SK-N-SH (cell line): ENCODE results near the gene DRD2.

Experiments
- CHD2 ChIP-seq: fragments of 150-350 bp; IDR thresholded peaks from 2 replicates; pipeline ENCODE4 v1.6.1; 2018; ENCODE audit warnings: low read length; ENCODE audit not compliant: partially characterized antibody
- CTCF ChIP-seq: fragments of 200-600 bp; sonication (generic); IDR thresholded peaks from 2 replicates; pipeline ENCODE4 v1.6.1; 2017; ENCODE audit warnings: antibody characterized with exemption, mild to moderate bottlenecking, moderate library complexity
- EP300 ChIP-seq, 2 experiments: IDR thresholded peaks; 2 replicates each; pipeline versions ENCODE4 v1.4.0 to v1.6.1; 2012; ENCODE audit warnings: borderline replicate concordance in 1 of 2, low read depth in 1 of 2, low read length in 1 of 2
- FOXM1 ChIP-seq: IDR thresholded peaks from 2 replicates; pipeline ENCODE4 v1.4.0; 2012; ENCODE audit warnings: low read depth, mild to moderate bottlenecking
- MEF2A ChIP-seq: IDR thresholded peaks from 2 replicates; pipeline ENCODE4 v1.4.0; 2012; ENCODE audit warnings: low read depth, borderline replicate concordance
- NRF1 ChIP-seq: IDR thresholded peaks from 2 replicates; pipeline ENCODE4 v1.6.1; 2012; ENCODE audit warnings: low read depth, mild to moderate bottlenecking, low read length
- SIN3A ChIP-seq: IDR thresholded peaks from 2 replicates; pipeline ENCODE4 v1.6.1; 2012; ENCODE audit warnings: low read depth, mild to moderate bottlenecking, low read length, moderate library complexity, borderline replicate concordance
- TF ChIP-seq, protein P1 (sequence below): IDR thresholded peaks from 2 replicates; pipeline ENCODE4 v1.4.0; 2012; ENCODE audit warnings: low read depth
- TF ChIP-seq, protein P2 (sequence below): IDR thresholded peaks from 2 replicates; pipeline ENCODE4 v1.6.1; 2012; ENCODE audit warnings: mild to moderate bottlenecking, low read depth, low read length, moderate library complexity
- TF ChIP-seq, protein P3 (sequence below): IDR thresholded peaks from 2 replicates; pipeline ENCODE4 v1.4.0; 2012; ENCODE audit warnings: low read depth, borderline replicate concordance

- TF ChIP-seq CHD2 (no peak), FOXM1 (no peak), CTCF (no peak), NRF1 (no peak), SIN3A (no peak), MEF2A (no peak), EP300 (IDR thresholded peaks at IDR 0.05; ENCODE audit: borderline replicate concordance in 1 of 2, low read depth in 1 of 2, low read length in 1 of 2) (no peak)
- TF ChIP-seq, protein P1, sequence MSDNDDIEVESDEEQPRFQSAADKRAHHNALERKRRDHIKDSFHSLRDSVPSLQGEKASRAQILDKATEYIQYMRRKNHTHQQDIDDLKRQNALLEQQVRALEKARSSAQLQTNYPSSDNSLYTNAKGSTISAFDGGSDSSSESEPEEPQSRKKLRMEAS, result no peak
- TF ChIP-seq, protein P2, sequence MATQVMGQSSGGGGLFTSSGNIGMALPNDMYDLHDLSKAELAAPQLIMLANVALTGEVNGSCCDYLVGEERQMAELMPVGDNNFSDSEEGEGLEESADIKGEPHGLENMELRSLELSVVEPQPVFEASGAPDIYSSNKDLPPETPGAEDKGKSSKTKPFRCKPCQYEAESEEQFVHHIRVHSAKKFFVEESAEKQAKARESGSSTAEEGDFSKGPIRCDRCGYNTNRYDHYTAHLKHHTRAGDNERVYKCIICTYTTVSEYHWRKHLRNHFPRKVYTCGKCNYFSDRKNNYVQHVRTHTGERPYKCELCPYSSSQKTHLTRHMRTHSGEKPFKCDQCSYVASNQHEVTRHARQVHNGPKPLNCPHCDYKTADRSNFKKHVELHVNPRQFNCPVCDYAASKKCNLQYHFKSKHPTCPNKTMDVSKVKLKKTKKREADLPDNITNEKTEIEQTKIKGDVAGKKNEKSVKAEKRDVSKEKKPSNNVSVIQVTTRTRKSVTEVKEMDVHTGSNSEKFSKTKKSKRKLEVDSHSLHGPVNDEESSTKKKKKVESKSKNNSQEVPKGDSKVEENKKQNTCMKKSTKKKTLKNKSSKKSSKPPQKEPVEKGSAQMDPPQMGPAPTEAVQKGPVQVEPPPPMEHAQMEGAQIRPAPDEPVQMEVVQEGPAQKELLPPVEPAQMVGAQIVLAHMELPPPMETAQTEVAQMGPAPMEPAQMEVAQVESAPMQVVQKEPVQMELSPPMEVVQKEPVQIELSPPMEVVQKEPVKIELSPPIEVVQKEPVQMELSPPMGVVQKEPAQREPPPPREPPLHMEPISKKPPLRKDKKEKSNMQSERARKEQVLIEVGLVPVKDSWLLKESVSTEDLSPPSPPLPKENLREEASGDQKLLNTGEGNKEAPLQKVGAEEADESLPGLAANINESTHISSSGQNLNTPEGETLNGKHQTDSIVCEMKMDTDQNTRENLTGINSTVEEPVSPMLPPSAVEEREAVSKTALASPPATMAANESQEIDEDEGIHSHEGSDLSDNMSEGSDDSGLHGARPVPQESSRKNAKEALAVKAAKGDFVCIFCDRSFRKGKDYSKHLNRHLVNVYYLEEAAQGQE, result no peak
- TF ChIP-seq, protein P3, sequence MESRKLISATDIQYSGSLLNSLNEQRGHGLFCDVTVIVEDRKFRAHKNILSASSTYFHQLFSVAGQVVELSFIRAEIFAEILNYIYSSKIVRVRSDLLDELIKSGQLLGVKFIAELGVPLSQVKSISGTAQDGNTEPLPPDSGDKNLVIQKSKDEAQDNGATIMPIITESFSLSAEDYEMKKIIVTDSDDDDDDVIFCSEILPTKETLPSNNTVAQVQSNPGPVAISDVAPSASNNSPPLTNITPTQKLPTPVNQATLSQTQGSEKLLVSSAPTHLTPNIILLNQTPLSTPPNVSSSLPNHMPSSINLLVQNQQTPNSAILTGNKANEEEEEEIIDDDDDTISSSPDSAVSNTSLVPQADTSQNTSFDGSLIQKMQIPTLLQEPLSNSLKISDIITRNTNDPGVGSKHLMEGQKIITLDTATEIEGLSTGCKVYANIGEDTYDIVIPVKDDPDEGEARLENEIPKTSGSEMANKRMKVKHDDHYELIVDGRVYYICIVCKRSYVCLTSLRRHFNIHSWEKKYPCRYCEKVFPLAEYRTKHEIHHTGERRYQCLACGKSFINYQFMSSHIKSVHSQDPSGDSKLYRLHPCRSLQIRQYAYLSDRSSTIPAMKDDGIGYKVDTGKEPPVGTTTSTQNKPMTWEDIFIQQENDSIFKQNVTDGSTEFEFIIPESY, result no peak
These were observed 42.2 kb upstream of the DRD2 start for GRCh38 chr11:113517361-113517760.
